HCT116 (cell line): ENCODE measurements around the gene ZFHX3. TPM values are rescaled to one million over a fixed set of nuclear protein-coding genes. Genes with fewer than 3 reads are reported as not detected.

ENCODE experiments used
- ATAC-seq: fragments of 200-7000 bp; cut with Tn5 transposase; 2 replicates; pipeline ENCODE4 v1.9.1; 2020; ENCODE audit warnings: mild to moderate bottlenecking, moderate library complexity
- BruUV-seq: library from RNA; stranded (reverse); fragments of 400-500 nt; replicated peaks from 2 replicates; lab custom pipeline; 2021; lab: Mats Ljungman, UMichigan
- CTCF ChIA-PET: fragments of 300-600 bp; sonication (Branson Sonifier 250); formaldehyde crosslinking; loops from one replicate; lab custom pipeline; 2021; ENCODE audit warnings: antibody characterized with exemption; lab: Charles Lee
- POLR2A ChIA-PET: fragments of 300-600, 350-600 bp; sonication (Branson Sonifier 250); formaldehyde crosslinking; loops from one replicate; lab custom pipeline; 2021; ENCODE audit warnings: antibody characterized with exemption; lab: Charles Lee
- RAD21 ChIA-PET, 2 experiments: fragments of 300-600 bp; sonication (Branson Sonifier 250); formaldehyde crosslinking; loops; one replicate each; lab custom pipeline; 2023; ENCODE audit warnings: low total read pairs in 2 of 2; ENCODE audit not compliant: uncharacterized antibody in 2 of 2, unreplicated experiment in 2 of 2, low non-redundant PET in 1 of 2; lab: Charles Lee
- DNase-seq: peaks from one replicate; pipeline ENCODE4 v3.0.0-alpha.2; 2010; ENCODE audit warnings: low read depth, low spot score
- H2AFZ ChIP-seq: fragments of 200-600 bp; shearing (Covaris generic), sonication (generic); 2 replicates; pipeline ENCODE4 v1.6.1; 2017; ENCODE audit warnings: low read depth, mixed run types, mixed read lengths, antibody characterized with exemption, low read length; ENCODE audit not compliant: poor library complexity, severe bottlenecking
- H3K27ac ChIP-seq: 2 replicates; pipeline ENCODE4 v1.5.1; 2012; ENCODE audit warnings: low read depth, low read length
- H3K27me3 ChIP-seq: fragments of 200-600 bp; sonication (generic); 2 replicates; pipeline ENCODE4 v1.6.1; 2016; ENCODE audit warnings: mixed run types, low read length, mixed read lengths; ENCODE audit not compliant: insufficient read depth
- H3K36me3 ChIP-seq, 2 experiments: fragments of 200-500 bp in 1 of 2; fragments of 200-600 bp in 1 of 2; sonication (Bioruptor generic) in 1 of 2; sonication (generic) in 1 of 2; 2 replicates each; pipeline versions ENCODE4 v1.5.1 to v1.6.1; 2014 to 2016; ENCODE audit warnings: low read length in 2 of 2, inconsistent platforms in 1 of 2, mixed read lengths in 1 of 2, mixed run types in 1 of 2; ENCODE audit not compliant: insufficient read depth in 2 of 2, control insufficient read depth in 1 of 2
- H3K4me1 ChIP-seq, 2 experiments: fragments of 200-600 bp in 1 of 2; sonication (generic) in 1 of 2; 2 replicates each; pipeline versions ENCODE4 v1.5.1 to v1.6.1; 2012 to 2017; ENCODE audit warnings: low read length in 2 of 2, inconsistent platforms in 1 of 2, mild to moderate bottlenecking in 1 of 2, mixed read lengths in 1 of 2, mixed run types in 1 of 2, moderate library complexity in 1 of 2; ENCODE audit not compliant: insufficient read depth in 2 of 2, control insufficient read depth in 1 of 2
- H3K4me2 ChIP-seq: fragments of 200-600 bp; sonication (generic); 2 replicates; pipeline ENCODE4 v1.6.1; 2017; ENCODE audit warnings: mixed run types, low read length, mixed read lengths
- H3K4me3 ChIP-seq, 2 experiments: fragments of 200-600 bp in 1 of 2; sonication (generic) in 1 of 2; replicated peaks in 1 of 2; 2 replicates each; pipeline ENCODE4 v1.5.1; 2011 to 2016; ENCODE audit warnings: low read length in 2 of 2, control low read depth in 1 of 2, low read depth in 1 of 2, mild to moderate bottlenecking in 1 of 2, mixed read lengths in 1 of 2, mixed run types in 1 of 2
- H3K79me2 ChIP-seq: fragments of 200-600 bp; sonication (generic); 2 replicates; pipeline ENCODE4 v1.6.1; 2017; ENCODE audit warnings: mild to moderate bottlenecking, mixed run types, low read length, moderate library complexity, mixed read lengths; ENCODE audit not compliant: insufficient read depth
- H3K9ac ChIP-seq: fragments of 200-600 bp; sonication (generic); 2 replicates; pipeline ENCODE4 v1.6.1; 2016; ENCODE audit warnings: low read length, mixed read lengths
- H3K9me2 ChIP-seq: fragments of 200-600 bp; sonication (generic), shearing (Covaris generic); 2 replicates; pipeline ENCODE4 v1.6.1; 2017; ENCODE audit warnings: mixed run types, mild to moderate bottlenecking, moderate library complexity; ENCODE audit not compliant: insufficient read depth
- H3K9me3 ChIP-seq, 2 experiments: fragments of 200-500 bp in 1 of 2; fragments of 200-600 bp in 1 of 2; sonication (Bioruptor generic) in 1 of 2; sonication (generic) in 1 of 2; 2 replicates each; pipeline ENCODE4 v1.6.1; 2014 to 2017; ENCODE audit warnings: low read length in 2 of 2, mixed read lengths in 2 of 2, inconsistent platforms in 1 of 2, low read depth in 1 of 2, mild to moderate bottlenecking in 1 of 2, mixed run types in 1 of 2, moderate library complexity in 1 of 2; ENCODE audit not compliant: control insufficient read depth in 1 of 2, insufficient read depth in 1 of 2
- H4K20me1 ChIP-seq: fragments of 200-600 bp; sonication (generic), shearing (Covaris generic); 2 replicates; pipeline ENCODE4 v1.6.1; 2017; ENCODE audit warnings: mixed run types, mild to moderate bottlenecking, moderate library complexity; ENCODE audit not compliant: insufficient read depth
- CTCF ChIP-seq, 3 experiments: fragments of 200-600 bp in 1 of 3; sonication (generic) in 1 of 3; IDR thresholded peaks in 2 of 3; conservative IDR thresholded peaks in 1 of 3; 2 replicates each; pipeline ENCODE4 v1.5.1; 2012 to 2017; ENCODE audit warnings: low read depth in 2 of 3, low read length in 2 of 3, antibody characterized with exemption in 1 of 3, borderline replicate concordance in 1 of 3, control low read depth in 1 of 3, mild to moderate bottlenecking in 1 of 3, mixed read lengths in 1 of 3, mixed run types in 1 of 3, moderate library complexity in 1 of 3; ENCODE audit not compliant: insufficient read depth in 1 of 3
- EGR1 ChIP-seq: IDR thresholded peaks from 2 replicates; pipeline ENCODE4 v1.6.1; 2012; ENCODE audit warnings: low read depth
- ELF1 ChIP-seq: IDR thresholded peaks from 2 replicates; pipeline ENCODE4 v1.6.1; 2012; ENCODE audit warnings: low read depth, borderline replicate concordance
- EZH2 ChIP-seq: fragments of 200-600 bp; sonication (generic); IDR thresholded peaks from 2 replicates; pipeline ENCODE4 v1.6.1; 2017; ENCODE audit warnings: antibody characterized with exemption, mixed run types
- POLR2AphosphoS5 ChIP-seq: IDR thresholded peaks from 2 replicates; pipeline ENCODE4 v1.6.1; 2011; ENCODE audit warnings: mild to moderate bottlenecking, low read depth, low read length, moderate library complexity
- RAD21 ChIP-seq: IDR thresholded peaks from 2 replicates; pipeline ENCODE4 v1.6.1; 2012; ENCODE audit warnings: low read depth, mild to moderate bottlenecking
- SRF ChIP-seq: IDR thresholded peaks from 2 replicates; pipeline ENCODE4 v1.6.1; 2012; ENCODE audit warnings: low read depth
- TCF7L2 ChIP-seq: IDR thresholded peaks from 2 replicates; pipeline ENCODE4 v1.7.0; 2011; ENCODE audit warnings: borderline replicate concordance, inconsistent platforms; ENCODE audit not compliant: insufficient read depth, insufficient read length; ENCODE audit errors: extremely low read depth
- YY1 ChIP-seq: IDR thresholded peaks from 2 replicates; pipeline ENCODE4 v1.6.1; 2011; ENCODE audit warnings: low read length, low read depth, moderate library complexity, mild to moderate bottlenecking; ENCODE audit not compliant: insufficient replicate concordance; ENCODE audit errors: extremely low read depth
- intact Hi-C: fragments of 100-400 bp; cut with micrococcal nuclease; formaldehyde crosslinking; loops from 2 replicates; pipeline ENCODE4 v1.10.0; 2022
- total RNA-seq: library from RNA; stranded (reverse); gene quantifications from one replicate; pipeline ENCODE4 v1.2.1, GENCODE V29; 2021; ENCODE audit not compliant: unreplicated experiment
- TF ChIP-seq, protein P1 (sequence below): IDR thresholded peaks from 2 replicates; pipeline ENCODE4 v1.6.1; 2011; ENCODE audit warnings: mild to moderate bottlenecking, low read length, moderate library complexity; ENCODE audit not compliant: insufficient replicate concordance; ENCODE audit errors: extremely low read depth

The ZFHX3 gene
- total RNA-seq, 1 experiment from 2014 or later: 6.3 TPM

GRCh38 chr16:72825912-72826621, 221.9 kb downstream of the ZFHX3 start:
- no peak overlapping the region for H3K27ac ChIP-seq
- no peaks in the 10 kb centered on the region for H3K9me2 ChIP-seq
- no peaks in the 10 kb centered on the region; the same call in 1 of the 2 replicates for H4K20me1 ChIP-seq
- ChIA-PET POLR2A (no interaction called here), CTCF (no interaction called here), RAD21 (no interaction called here)
- H3K4me2 ChIP-seq: no peak overlapping the region
- no peak for DNase-seq
- H3K9me3 ChIP-seq: no peaks in the 10 kb centered on the region
- intact Hi-C loops: no loop called here
- H2AFZ ChIP-seq: no peak overlapping the region
- ATAC-seq: no peak
- no peaks in the 10 kb centered on the region for H3K27me3 ChIP-seq
- no peaks in the 10 kb centered on the region for H3K4me1 ChIP-seq
- TF ChIP-seq CTCF (IDR thresholded peaks at IDR 0.05 in 2 of 3, conservative IDR thresholded peaks at IDR 0.05 in 1 of 3; ENCODE audit: borderline replicate concordance in 1 of 3, insufficient read depth in 1 of 3, low read depth in 2 of 3, low read length in 2 of 3) (no peak), TCF7L2 (no peak), SRF (no peak), YY1 (no peak), EGR1 (no peak), EZH2 (no peak), POLR2AphosphoS5 (no peak), RAD21 (no peak), ELF1 (no peak)
- TF ChIP-seq, protein P1, sequence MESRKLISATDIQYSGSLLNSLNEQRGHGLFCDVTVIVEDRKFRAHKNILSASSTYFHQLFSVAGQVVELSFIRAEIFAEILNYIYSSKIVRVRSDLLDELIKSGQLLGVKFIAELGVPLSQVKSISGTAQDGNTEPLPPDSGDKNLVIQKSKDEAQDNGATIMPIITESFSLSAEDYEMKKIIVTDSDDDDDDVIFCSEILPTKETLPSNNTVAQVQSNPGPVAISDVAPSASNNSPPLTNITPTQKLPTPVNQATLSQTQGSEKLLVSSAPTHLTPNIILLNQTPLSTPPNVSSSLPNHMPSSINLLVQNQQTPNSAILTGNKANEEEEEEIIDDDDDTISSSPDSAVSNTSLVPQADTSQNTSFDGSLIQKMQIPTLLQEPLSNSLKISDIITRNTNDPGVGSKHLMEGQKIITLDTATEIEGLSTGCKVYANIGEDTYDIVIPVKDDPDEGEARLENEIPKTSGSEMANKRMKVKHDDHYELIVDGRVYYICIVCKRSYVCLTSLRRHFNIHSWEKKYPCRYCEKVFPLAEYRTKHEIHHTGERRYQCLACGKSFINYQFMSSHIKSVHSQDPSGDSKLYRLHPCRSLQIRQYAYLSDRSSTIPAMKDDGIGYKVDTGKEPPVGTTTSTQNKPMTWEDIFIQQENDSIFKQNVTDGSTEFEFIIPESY: no peak
- H3K4me3 ChIP-seq: no peak overlapping the region
- no peaks in the 10 kb centered on the region for H3K36me3 ChIP-seq
- H3K79me2 ChIP-seq: no peaks in the 10 kb centered on the region
- no TSS peak for BruUV-seq
- H3K9ac ChIP-seq: no peak overlapping the region
